Astrocyte (in vitro differentiated cells and primary cell): ENCODE results near the gene VIPR2. TPM values are rescaled to one million over a fixed set of nuclear protein-coding genes. Genes with fewer than 3 reads are reported as not detected.

Experiments
- DNase-seq: peaks from one replicate; pipeline ENCODE4 v3.0.0-alpha.2; 2010; ENCODE audit warnings: low read depth
- FAIRE-seq: peaks from 2 replicates; lab custom pipeline; 2011; peaks lifted over from hg19 to GRCh38; lab: Jason Lieb, UNC
- H2AFZ ChIP-seq: 2 replicates; pipeline ENCODE4 v1.6.0; 2012; ENCODE audit warnings: low read depth, low read length, inconsistent platforms
- H3K27ac ChIP-seq: 2 replicates; pipeline ENCODE4 v1.5.1; 2011; ENCODE audit warnings: low read depth, low read length, inconsistent platforms
- H3K27me3 ChIP-seq: 2 replicates; pipeline ENCODE4 v1.6.0; 2011; ENCODE audit warnings: low read length, inconsistent platforms; ENCODE audit not compliant: insufficient read depth
- H3K36me3 ChIP-seq: 2 replicates; pipeline ENCODE4 v1.5.1; 2011; ENCODE audit warnings: low read length, inconsistent platforms; ENCODE audit not compliant: insufficient read depth
- H3K4me1 ChIP-seq: 2 replicates; pipeline ENCODE4 v1.5.1; 2011; ENCODE audit warnings: low read length, inconsistent platforms; ENCODE audit not compliant: insufficient read depth
- H3K4me2 ChIP-seq: 2 replicates; pipeline ENCODE4 v1.6.0; 2012; ENCODE audit warnings: low read length, inconsistent platforms
- H3K4me3 ChIP-seq: 2 replicates; pipeline ENCODE4 v1.5.1; 2011; ENCODE audit warnings: low read depth, mild to moderate bottlenecking, low read length, inconsistent platforms; ENCODE audit not compliant: insufficient read depth
- H3K79me2 ChIP-seq: 2 replicates; pipeline ENCODE4 v1.6.0; 2012; ENCODE audit warnings: mild to moderate bottlenecking, low read length, inconsistent platforms; ENCODE audit not compliant: insufficient read depth
- H3K9ac ChIP-seq: 2 replicates; pipeline ENCODE4 v1.6.0; 2012; ENCODE audit warnings: mild to moderate bottlenecking, low read length, inconsistent platforms
- H3K9me3 ChIP-seq: 2 replicates; pipeline ENCODE4 v1.5.1; 2012; ENCODE audit warnings: low read depth, mild to moderate bottlenecking, low read length, inconsistent platforms; ENCODE audit not compliant: insufficient read depth
- H4K20me1 ChIP-seq: 2 replicates; pipeline ENCODE4 v1.6.0; 2012; ENCODE audit warnings: low read length, inconsistent platforms; ENCODE audit not compliant: insufficient read depth
- H3K27ac Mint-ChIP-seq: one replicate; pipeline ENCODE4 v1.8.0; 2021; ENCODE audit warnings: mild to moderate bottlenecking, mixed read lengths; ENCODE audit not compliant: unreplicated experiment
- H3K27me3 Mint-ChIP-seq: one replicate; pipeline ENCODE4 v1.8.0; 2021; ENCODE audit warnings: low read depth, mixed read lengths; ENCODE audit not compliant: unreplicated experiment
- H3K36me3 Mint-ChIP-seq: one replicate; pipeline ENCODE4 v1.8.0; 2021; ENCODE audit warnings: low read depth, mixed read lengths; ENCODE audit not compliant: unreplicated experiment
- H3K4me1 Mint-ChIP-seq: one replicate; pipeline ENCODE4 v1.8.0; 2021; ENCODE audit warnings: low read depth, mixed read lengths; ENCODE audit not compliant: unreplicated experiment
- H3K4me3 Mint-ChIP-seq: one replicate; pipeline ENCODE4 v1.8.0; 2021; ENCODE audit warnings: mild to moderate bottlenecking, moderate library complexity, mixed read lengths; ENCODE audit not compliant: unreplicated experiment
- H3K9me3 Mint-ChIP-seq: one replicate; pipeline ENCODE4 v1.8.0; 2021; ENCODE audit warnings: mild to moderate bottlenecking, mixed read lengths; ENCODE audit not compliant: unreplicated experiment
- EZH2 ChIP-seq: IDR thresholded peaks from 2 replicates; pipeline ENCODE4 v1.6.1; 2012; ENCODE audit warnings: mild to moderate bottlenecking, low read length, inconsistent platforms; ENCODE audit not compliant: insufficient read depth
- total RNA-seq: library from RNA; stranded (reverse); gene quantifications from 2 replicates; pipeline ENCODE4 v1.2.1, GENCODE V29; 2021
- TF ChIP-seq, protein P1 (sequence below): IDR thresholded peaks from 2 replicates; pipeline ENCODE4 v1.5.1; 2011; ENCODE audit warnings: low read depth, mild to moderate bottlenecking, inconsistent platforms, low read length, moderate library complexity; ENCODE audit not compliant: insufficient read depth

The VIPR2 gene
- total RNA-seq, 1 donor from 2014 or later = 0.68 TPM

DNA sequence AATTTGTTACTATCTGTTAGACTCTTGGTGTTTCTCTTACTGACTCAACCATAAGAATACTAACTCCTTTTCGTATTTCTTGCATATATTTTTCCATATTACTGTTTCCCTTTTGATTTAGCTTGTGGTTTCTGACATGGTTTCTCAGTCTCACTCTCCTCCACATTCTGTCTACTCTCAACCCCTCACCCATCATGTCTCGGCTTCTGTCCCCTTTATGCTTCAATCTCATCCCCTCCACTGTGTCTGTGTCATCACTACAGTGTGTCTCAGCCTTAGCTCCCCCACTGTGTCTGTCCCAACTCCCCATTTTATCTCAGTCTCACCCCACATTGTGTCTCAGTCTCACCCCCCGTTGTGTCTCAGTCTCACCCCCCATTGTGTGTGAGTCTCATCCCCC, 126.9 kb downstream of the VIPR2 start:
- no peaks in the 10 kb centered on the region for H4K20me1 ChIP-seq
- no peak overlapping the region for H3K27ac ChIP-seq
- H3K9me3 ChIP-seq = peaks cover 7% of the 10 kb centered on the region
- no peak overlapping the region for H2AFZ ChIP-seq
- no peak overlapping the region for H3K27ac Mint-ChIP-seq
- FAIRE-seq (no peak), DNase-seq (no peak)
- no peaks in the 10 kb centered on the region for H3K4me1 Mint-ChIP-seq
- no peaks in the 10 kb centered on the region for H3K4me1 ChIP-seq
- H3K27me3 Mint-ChIP-seq = peaks cover 15% of the 10 kb centered on the region
- no peaks in the 10 kb centered on the region for H3K27me3 ChIP-seq
- H3K36me3 Mint-ChIP-seq = no peaks in the 10 kb centered on the region
- no peak overlapping the region for H3K9ac ChIP-seq
- H3K4me2 ChIP-seq = no peak overlapping the region
- H3K9me3 Mint-ChIP-seq = no peaks in the 10 kb centered on the region
- H3K4me3 Mint-ChIP-seq = no peak overlapping the region
- no peaks in the 10 kb centered on the region for H3K36me3 ChIP-seq
- H3K79me2 ChIP-seq = no peaks in the 10 kb centered on the region
- H3K4me3 ChIP-seq = no peak overlapping the region
- no peak for TF ChIP-seq EZH2
- TF ChIP-seq, protein P1, sequence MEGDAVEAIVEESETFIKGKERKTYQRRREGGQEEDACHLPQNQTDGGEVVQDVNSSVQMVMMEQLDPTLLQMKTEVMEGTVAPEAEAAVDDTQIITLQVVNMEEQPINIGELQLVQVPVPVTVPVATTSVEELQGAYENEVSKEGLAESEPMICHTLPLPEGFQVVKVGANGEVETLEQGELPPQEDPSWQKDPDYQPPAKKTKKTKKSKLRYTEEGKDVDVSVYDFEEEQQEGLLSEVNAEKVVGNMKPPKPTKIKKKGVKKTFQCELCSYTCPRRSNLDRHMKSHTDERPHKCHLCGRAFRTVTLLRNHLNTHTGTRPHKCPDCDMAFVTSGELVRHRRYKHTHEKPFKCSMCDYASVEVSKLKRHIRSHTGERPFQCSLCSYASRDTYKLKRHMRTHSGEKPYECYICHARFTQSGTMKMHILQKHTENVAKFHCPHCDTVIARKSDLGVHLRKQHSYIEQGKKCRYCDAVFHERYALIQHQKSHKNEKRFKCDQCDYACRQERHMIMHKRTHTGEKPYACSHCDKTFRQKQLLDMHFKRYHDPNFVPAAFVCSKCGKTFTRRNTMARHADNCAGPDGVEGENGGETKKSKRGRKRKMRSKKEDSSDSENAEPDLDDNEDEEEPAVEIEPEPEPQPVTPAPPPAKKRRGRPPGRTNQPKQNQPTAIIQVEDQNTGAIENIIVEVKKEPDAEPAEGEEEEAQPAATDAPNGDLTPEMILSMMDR = no peak

DNA sequence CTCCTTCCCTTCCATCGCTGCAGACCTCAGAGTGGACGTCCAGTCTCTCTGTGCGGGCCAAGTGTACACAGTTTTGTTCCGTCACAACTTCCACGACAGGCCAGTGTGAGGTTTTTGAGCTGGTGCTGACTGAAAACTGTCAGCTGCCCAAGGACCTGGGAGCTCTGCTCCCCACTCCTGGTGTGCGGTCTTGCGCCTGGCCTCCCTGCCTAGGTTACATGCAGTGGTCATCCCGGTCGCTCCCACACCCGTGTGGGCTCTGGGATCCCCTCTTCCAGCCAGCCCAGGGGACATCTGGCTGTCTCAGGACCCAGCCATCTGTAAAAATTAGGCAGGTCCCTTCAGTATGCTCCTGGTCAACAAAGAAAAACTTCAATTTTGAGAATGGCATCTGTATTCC, 127.5 kb downstream of the VIPR2 start:
- DNase-seq = no peak
- peaks cover 7% of the 10 kb centered on the region for H3K9me3 ChIP-seq
- H3K79me2 ChIP-seq = no peaks in the 10 kb centered on the region
- no peak overlapping the region for H3K4me3 Mint-ChIP-seq
- no peak overlapping the region for H3K4me3 ChIP-seq
- FAIRE-seq = no peak
- no peaks in the 10 kb centered on the region for H4K20me1 ChIP-seq
- peaks cover 15% of the 10 kb centered on the region for H3K27me3 Mint-ChIP-seq
- no peak overlapping the region for H3K27ac Mint-ChIP-seq
- no peaks in the 10 kb centered on the region for H3K4me1 Mint-ChIP-seq
- H3K4me2 ChIP-seq = no peak overlapping the region
- no peaks in the 10 kb centered on the region for H3K4me1 ChIP-seq
- no peak for TF ChIP-seq EZH2
- TF ChIP-seq, protein P1 = no peak
- H3K9me3 Mint-ChIP-seq = no peaks in the 10 kb centered on the region
- no peak overlapping the region for H3K27ac ChIP-seq
- H2AFZ ChIP-seq = no peak overlapping the region
- no peaks in the 10 kb centered on the region for H3K27me3 ChIP-seq
- no peaks in the 10 kb centered on the region for H3K36me3 ChIP-seq
- H3K9ac ChIP-seq = no peak overlapping the region
- no peaks in the 10 kb centered on the region for H3K36me3 Mint-ChIP-seq

DNA sequence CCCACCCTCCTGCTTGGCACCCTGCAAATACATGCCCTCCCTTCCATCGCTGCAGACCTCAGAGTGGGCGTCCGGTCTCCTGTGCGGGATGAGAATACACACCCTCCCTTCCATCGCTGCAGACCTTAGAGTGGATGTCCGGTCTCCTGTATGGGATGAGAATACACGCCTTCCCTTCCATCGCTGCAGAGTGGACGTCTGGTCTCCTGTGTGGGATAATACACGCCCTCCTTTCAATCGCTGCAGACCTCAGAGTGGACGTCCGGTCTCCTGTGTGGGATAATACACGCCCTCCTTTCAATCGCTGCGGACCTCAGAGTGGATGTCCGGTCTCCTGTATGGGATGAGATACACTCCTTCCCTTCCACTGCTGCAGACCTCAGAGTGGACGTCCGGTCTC, 128.1 kb downstream of the VIPR2 start:
- peaks cover 7% of the 10 kb centered on the region for H3K9me3 ChIP-seq
- H3K4me3 ChIP-seq = no peak overlapping the region
- H2AFZ ChIP-seq = no peak overlapping the region
- Mint-ChIP-seq H3K27me3 (peaks cover 15% of the 10 kb centered on the region), H3K27ac (no peak overlapping the region), H3K9me3 (no peaks in the 10 kb centered on the region), H3K4me3 (no peak overlapping the region), H3K36me3 (no peaks in the 10 kb centered on the region), H3K4me1 (no peaks in the 10 kb centered on the region)
- H4K20me1 ChIP-seq = no peaks in the 10 kb centered on the region
- H3K36me3 ChIP-seq = no peaks in the 10 kb centered on the region
- H3K27ac ChIP-seq = no peak overlapping the region
- DNase-seq (no peak), FAIRE-seq (no peak)
- no peak overlapping the region for H3K4me2 ChIP-seq
- H3K27me3 ChIP-seq = no peaks in the 10 kb centered on the region
- no peaks in the 10 kb centered on the region for H3K79me2 ChIP-seq
- H3K9ac ChIP-seq = no peak overlapping the region
- no peak for TF ChIP-seq EZH2
- TF ChIP-seq, protein P1 = no peak
- H3K4me1 ChIP-seq = no peaks in the 10 kb centered on the region
